Measurements from ENCODE around the gene POU3F2.

Gene POU3F2

DNA sequence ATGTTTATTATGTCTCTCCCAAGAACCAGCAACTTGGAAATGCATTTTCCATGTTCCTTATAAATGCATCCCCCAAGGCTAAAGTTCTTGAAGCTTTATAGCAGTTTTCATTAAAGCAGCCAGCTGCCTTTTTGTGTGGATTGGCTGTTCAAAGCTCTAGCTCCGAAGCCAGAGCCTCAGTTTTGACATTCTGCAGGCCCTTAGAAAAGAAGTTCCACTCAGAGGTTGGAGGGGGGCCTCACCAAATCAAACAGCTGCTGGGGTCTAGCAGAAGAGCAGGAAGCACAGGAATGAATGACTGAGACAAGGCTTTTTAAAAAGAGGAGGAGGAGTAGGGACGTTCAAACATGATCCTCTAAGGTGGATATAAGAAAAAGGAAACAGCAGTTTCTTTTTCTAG is 4.2 kb upstream of the POU3F2 start:
- in situ Hi-C loops (cut with HindIII; ENCODE audit: low sequenced_read_pairs): no loop called here

DNA sequence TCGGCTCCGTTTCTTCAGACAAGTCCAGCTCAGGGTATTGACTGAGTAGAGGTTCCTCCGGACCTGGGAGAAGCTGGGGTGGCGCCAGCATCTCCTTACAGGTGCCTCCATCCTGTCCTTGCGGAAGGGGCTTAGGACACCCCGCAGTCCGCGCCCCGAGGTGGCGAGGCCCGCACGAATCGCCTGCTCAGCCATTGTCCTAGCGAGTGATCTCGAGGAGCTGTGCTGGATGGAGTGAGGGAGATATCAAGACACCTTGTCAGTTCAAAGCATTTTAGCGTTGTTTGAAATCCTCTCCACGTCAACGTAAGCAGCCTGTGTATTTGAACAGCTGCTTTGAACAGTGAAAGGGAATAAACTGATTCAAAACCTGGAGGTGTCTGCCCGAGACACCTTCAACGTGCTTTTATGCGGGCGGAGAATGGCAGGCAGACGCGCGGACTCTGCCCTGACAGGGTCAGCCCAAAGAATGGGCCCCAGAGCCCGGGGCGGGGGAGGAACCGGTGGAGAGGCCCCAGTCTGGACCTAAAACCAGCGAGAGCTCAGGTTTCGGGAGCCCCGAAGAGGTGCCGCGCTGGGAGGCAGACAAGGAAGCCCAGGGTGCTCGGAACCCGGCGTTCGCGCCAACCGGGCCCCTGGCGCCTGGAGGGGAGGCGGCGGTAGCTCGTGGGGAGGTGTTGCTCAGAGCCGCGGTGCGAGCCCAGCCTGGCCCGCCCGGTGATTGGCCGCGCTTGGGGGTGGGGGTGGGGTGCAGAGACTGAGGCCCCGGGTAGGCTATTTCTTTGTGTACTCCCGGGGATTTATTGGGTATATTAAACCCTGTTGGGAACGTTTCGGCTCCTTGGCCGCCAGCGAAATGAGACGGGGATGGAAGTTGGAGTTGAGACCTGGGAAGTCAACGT is 3.1 kb upstream of the POU3F2 start:
- in situ Hi-C loops (cut with HindIII; ENCODE audit: low sequenced_read_pairs): no loop called here

DNA sequence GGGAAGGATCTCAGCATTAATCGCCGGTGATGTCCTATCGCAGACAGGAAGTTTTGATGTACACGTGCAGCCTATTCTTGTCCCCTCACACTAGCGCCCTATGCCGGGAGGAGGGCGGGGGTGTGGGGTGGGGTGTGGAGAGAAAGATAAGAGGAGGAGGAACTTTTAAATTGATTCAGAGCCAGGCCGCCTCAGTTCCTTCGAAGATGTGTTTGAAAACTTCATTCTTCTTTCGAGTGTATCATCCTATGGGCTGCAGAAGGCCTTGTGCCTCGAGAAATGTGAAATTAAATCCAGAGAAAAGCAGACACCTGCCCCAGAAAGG is 2.5 kb upstream of the POU3F2 start:
- in situ Hi-C loops (cut with HindIII; ENCODE audit: low sequenced_read_pairs): no loop called here

DNA sequence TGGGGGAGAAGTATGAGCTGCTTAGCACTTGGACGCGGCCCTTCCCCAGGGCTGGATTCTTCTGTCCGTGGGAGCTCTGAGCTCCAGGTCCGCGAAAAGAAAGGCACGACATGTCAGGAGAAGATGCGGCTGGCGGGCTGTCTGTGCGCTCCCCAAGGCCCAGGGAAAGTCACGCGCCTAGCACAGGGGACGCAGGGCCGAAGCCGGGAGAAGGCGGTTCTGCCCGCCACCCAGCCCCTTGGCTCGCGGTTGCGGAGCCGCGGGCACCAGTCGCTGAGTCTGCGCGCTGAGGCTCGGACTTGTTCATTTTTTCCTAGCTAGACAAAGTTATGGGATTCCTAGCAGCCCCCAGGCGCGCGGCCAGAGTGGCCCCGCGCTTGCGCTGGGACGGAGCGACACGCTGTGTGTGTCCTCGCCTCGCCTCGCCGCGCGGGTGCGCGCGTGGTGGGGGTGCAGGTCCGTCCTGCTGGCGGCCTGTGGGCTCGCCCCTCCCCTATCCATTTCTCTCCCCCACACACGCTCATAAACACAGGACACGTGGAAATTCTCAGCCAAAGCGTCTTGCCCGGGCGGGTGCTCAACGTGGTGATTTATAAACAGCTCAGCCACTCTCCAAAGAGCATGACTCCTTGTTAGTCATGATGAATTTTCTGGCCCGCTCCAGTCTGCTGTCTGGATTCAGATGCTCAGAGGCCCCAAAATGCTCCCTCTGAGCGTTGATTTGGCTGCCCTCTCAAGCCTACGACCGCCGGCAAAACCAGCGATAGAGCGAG is 1.9 kb upstream of the POU3F2 start:
- in situ Hi-C loops (cut with HindIII; ENCODE audit: low sequenced_read_pairs): no loop called here

DNA sequence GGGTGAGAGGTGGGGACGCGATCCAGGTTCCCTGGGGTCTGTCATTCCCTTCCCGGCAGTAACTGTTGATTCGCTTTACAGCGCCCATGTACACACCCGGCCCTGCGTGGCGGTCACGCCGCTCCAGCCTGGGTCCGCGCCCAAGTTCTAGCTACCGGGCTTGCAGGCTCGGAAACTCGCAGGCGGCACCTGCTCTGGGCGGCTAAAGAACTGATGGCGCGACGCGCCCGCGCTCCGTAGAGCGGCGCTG is 1.4 kb upstream of the POU3F2 start:
- in situ Hi-C loops (cut with HindIII; ENCODE audit: low sequenced_read_pairs): no loop called here

DNA sequence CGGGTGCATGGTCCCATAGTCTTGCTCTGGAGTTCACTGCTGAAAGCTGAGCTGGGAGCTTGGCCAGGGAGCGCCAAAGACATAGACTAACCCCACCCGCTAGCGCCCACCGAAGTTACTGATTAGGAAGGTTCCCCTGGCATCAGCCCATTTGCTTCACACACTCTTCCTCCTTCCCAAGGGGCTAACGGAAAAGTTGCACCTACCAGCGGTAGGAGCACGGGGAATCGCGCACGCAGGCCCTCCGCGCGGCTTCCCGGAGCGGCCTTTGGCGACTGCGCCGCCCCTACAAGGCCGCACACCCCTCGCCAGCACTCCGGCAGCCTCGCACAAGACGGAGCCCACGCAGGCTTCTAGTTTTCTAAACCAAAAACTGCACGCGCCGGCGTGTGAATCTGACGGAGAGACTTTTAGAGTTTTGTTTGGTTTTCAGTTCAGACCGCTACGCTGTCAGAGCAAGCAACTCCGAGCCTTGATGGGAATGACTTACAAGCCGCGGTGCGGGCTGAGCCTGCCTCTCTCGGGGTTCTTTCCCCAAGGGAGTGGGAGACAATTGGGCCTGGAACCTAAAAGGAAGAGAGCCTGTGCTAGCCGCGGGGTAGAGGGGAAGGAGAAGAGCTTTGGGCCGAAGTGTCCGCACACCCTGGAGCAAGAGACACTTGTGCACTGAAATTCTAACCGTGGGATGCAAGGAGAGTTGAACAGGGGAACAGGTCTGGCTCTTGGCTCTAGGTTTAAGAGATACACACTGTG is 891 bp upstream of the POU3F2 start:
- in situ Hi-C loops (cut with HindIII; ENCODE audit: low sequenced_read_pairs): no loop called here

DNA sequence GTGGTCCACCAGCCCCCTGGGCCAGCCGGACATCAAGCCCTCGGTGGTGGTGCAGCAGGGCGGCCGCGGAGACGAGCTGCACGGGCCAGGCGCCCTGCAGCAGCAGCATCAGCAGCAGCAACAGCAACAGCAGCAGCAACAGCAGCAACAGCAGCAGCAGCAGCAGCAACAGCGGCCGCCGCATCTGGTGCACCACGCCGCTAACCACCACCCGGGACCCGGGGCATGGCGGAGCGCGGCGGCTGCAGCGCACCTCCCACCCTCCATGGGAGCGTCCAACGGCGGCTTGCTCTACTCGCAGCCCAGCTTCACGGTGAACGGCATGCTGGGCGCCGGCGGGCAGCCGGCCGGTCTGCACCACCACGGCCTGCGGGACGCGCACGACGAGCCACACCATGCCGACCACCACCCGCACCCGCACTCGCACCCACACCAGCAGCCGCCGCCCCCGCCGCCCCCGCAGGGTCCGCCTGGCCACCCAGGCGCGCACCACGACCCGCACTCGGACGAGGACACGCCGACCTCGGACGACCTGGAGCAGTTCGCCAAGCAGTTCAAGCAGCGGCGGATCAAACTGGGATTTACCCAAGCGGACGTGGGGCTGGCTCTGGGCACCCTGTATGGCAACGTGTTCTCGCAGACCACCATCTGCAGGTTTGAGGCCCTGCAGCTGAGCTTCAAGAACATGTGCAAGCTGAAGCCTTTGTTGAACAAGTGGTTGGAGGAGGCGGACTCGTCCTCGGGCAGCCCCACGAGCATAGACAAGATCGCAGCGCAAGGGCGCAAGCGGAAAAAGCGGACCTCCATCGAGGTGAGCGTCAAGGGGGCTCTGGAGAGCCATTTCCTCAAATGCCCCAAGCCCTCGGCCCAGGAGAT is 1.0 kb downstream of the POU3F2 start:
- in situ Hi-C loops (cut with HindIII; ENCODE audit: low sequenced_read_pairs): no loop called here

DNA sequence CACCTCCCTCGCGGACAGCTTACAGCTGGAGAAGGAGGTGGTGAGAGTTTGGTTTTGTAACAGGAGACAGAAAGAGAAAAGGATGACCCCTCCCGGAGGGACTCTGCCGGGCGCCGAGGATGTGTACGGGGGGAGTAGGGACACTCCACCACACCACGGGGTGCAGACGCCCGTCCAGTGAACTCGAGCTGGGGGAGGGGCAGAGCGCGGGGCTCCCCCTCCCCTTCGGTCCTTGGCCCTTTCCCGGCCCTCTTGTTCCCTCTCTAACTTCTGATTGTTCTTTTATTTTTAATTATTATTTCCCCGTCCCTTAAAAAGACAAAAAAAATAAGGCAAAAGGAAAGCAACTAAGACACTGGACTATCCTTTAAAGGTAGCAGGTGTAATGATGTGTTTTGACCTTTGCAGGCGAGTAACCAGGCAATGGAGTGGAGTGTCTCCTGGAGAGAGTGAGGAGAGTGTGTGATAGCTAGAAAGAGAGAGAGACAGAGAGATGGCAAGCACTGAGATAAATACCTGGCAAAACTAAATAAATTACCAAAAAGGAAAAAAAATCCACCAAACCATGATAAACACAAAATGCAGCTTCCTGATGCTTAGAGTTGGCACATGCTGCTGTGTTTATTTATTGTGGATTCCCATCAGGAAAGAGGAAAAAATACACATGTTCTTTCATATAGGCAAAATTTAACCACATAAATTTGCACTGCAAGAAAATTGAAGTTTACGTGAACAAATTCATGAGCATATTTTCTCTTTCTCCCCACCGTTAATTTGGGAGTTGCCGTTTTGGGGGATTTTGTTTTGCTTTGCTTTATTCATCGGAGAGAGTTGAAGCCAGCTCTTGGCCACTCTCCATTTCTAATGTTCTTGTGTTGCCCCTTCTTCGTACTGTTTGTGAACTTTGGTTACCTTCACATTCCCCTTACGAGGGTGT is 1.9 kb downstream of the POU3F2 start:
- in situ Hi-C loops (cut with HindIII; ENCODE audit: low sequenced_read_pairs): no loop called here

DNA sequence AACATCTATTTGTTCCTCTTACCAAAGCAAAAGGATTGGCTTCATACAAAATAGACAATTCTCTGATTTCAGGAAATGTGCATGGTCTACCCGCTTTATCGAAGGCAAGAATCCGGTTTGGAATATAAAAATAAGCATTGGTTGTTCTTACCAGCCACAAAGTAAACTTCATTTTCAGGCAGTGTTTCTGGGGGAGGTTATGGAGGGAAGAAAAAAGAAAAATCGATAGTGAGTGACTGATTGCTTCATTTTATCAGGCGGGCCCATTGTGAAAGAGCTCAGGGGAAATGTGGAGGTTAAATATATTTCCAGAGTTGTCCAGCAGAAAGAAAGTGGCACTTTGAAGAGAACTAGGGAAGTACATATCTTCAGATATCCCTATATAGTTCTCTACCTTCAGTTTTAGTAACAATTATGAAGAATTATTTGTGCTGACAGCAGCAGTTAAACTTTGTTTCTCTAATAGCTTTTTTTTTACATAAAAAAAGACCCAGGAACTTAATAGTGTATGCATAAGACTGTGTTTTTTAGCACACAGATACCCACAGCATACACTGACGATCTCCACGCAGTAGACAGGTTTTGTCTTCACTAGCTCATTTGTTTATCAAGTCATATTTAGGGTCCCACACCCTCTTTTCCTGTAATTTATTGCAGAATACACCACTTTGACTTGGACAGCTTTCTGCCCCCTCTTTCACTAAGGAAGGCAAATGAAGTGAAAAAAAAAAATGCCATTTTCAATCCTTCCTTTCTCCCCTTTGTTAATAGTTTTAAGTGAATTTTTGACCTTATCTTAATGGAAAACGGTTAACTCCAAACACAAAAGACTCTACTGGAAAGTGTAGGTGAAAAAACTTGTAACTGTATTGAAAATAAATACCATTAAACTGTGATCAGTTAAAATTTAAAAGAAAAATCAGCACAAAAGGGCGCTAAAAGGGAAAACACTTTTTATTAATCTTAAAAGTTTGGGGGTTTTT is 2.9 kb downstream of the POU3F2 start:
- in situ Hi-C loops (cut with HindIII; ENCODE audit: low sequenced_read_pairs): no loop called here

DNA sequence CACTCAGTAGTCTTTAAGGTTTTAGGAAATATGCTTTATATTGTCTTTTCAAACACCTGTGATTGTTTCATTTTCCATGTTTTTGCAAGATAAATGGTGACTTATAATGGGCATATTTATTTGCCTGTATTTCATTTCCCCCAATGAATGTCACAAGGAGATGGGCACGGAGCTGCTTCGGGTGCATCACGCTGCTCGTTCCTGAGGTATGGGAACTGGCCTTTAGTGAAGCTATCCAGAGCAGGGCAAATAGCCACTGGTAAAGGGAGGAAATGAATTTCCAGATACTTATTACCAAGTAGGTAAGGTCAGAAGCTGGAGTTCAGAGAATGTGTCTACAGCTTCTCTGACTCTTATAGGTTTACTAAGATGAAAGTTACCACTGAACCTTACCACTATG is 3.7 kb downstream of the POU3F2 start:
- in situ Hi-C loops (cut with HindIII; ENCODE audit: low sequenced_read_pairs): no loop called here

DNA sequence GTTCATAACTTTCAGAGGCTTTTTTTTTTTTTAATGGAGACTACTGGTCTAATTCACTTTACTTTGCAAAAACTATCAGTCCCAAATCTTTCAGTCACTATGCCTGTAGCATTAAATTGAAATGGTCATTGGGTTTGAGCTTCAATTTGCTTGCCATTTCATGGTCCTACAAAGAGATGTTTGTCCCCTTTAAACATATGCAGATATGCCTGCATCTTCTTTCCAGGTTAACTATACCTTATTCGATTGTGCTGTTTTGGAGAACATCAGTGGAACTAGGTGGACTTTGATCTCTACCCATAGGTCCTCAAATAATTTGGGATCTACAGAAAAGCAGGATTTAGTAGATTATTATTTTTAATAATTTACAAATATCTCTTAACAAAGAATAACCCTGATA is 4.6 kb downstream of the POU3F2 start:
- in situ Hi-C loops (cut with HindIII; ENCODE audit: low sequenced_read_pairs): no loop called here

DNA sequence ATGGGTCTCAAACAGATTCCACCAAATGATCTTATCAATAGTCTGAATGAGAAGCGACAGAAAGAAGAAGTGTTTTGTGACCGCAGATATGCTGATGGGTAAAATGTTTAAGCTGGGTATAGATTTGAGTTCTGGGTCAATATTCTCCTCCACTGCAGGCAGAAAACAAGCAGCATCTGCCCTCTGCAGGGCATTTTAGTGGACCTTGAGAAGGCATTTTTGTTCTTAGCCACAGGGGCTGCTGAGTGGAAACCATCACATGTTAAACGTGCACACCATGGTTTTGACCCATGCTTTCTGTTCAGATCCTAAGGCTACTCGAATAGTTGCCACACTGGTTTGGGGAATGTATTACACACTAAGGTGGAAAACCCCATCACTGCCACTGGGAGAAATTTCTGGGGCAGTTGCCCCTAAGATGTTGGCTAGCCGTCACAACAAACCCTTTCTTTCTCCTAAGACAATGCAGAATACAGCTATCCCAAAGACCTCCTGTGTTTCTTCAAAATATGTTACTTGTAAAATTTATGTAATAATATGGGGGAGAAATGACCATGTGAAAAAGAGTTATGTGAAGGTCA is 5.5 kb downstream of the POU3F2 start:
- in situ Hi-C loops (cut with HindIII; ENCODE audit: low sequenced_read_pairs): no loop called here

DNA sequence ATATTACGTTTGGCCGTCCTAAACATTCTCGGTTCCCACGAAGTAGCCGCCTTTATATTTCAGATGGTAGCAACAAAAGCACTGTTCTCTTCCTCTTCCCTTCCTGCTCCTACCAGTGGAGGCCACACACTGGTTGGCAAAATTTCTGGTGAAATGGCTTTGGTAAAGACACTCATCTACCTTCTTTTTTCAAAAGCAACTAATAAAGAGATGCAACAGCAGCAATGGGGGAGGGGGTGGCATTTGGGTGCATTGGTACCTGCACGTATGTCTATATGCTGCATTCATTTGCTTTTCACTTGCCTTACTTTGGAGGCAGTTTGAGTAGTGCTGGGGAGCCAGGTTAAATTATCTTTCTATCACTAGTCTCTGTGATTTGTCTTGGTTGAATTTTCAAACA is 6.0 kb downstream of the POU3F2 start:
- in situ Hi-C loops (cut with HindIII; ENCODE audit: low sequenced_read_pairs): no loop called here

DNA sequence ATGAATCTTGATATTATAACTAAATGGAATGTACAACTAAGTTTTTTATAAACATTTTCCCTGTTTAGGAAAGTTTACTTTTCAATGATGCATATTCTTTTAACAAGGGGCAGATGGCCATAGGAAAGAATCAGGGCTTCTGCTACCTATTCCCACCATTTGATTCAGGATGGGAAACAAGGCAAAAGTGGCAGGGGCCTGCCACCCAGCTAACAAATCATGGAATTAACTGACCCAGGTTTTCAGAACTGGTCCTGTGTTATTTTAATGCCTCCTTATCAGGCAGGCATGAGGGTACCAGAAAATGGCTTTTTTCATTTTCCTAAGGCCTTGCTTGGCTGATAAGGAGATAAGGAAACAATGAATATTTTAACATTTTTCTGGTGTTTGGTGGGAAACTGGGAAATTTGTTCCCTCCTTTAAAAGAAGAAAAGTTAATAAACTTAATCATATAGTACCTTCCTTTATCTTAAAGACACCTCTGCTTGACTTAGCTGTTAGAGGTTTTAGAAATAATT is 6.7 kb downstream of the POU3F2 start:
- in situ Hi-C loops (cut with HindIII; ENCODE audit: low sequenced_read_pairs): no loop called here

DNA sequence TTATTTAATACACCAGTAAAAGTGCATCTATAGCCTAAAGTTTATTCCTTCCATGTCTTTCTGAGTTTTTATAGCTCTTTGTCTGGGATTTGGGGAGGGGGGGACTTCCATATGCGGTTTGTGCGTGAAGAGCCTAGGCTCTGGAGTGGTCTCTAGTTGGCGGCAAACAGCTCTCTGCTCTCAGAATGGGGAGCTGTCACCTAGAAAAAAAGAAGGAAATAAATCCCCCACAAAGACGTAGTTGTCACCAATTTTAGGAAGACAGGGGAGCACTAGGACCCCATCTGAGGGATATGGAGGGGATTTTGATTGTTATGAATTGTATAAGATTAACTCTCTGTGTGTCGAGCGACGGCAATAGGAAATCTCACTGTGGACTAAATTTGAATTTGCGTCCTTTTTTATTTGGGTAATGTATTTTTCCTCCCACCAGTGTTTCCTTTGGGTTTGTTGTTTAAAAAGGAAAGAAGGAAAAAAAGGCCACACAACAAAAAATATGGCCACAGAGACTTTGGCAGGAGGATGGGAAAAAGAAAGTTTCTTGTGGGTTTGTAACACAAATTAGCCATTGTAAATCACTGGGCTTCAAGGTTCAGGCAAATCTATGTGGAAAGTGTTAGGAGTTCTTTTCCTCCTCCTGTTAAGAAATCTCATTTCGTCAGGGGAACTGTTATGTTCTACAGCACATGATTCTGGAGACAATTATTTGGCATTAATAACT is 7.4 kb downstream of the POU3F2 start:
- in situ Hi-C loops (cut with HindIII; ENCODE audit: low sequenced_read_pairs): no loop called here

DNA sequence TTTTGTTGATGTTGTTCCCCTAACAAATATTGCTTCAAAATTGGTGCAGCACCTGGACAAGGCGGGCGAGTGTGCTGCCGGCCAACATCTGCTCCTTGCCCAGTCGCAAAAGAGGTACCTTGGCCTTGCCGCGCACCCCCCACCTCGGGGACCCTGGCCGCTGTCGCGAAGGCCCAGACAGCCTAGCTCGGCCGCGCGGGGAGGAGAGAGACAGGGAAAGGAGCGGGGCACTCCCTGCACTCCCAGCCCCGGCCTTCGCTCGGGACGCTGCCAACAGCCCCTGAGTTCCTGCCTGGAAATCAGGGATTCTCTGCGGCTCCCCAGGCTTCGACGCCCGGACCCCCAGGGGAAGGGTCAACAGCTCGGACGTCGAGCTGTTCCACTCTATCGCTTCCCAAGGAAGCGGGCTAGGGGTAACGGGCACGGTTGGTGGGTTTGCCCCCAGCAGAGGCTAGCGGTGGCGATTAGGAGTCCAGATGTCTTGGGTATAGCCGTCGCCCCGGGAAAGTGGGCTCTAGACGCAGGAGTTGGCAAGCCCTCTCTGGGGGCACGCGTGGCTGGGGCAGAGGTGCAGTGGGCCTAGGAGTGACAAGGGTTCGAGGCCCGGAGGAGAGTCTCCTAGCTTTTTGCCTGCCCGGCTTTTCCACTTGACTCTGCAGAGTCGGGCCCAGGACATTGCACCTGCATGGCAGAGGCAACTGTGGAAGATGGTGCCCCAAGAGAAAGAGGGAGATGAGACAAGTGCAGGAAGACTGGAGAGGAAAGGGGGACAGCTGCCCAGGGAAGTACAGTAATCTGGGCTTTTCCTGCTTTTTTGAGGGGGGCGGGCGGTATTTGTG is 8.2 kb downstream of the POU3F2 start:
- in situ Hi-C loops (cut with HindIII; ENCODE audit: low sequenced_read_pairs): no loop called here

Data from DLD1 (cell line).